Activated CD8-positive, alpha-beta memory T cell treated with anti-CD3 and anti-CD28 coated beads for 48 hours (primary cell): ENCODE data around the gene KCTD19.
A peak's percentile ranks its signal among the peaks of the same experiment; 100 is the strongest.
"Not testable (repeated sequence)": the region's sequence is repeated elsewhere in the genome, so short reads cannot be mapped to it uniquely, and the experiment has no call there.

Source experiments
- DNase-seq, 3 experiments: peaks; one replicate each; pipeline ENCODE4 v3.0.0-alpha.2; 2020; ENCODE audit warnings: low read depth in 2 of 3, low spot score in 2 of 3

The KCTD19 gene

GRCh38 chr16:67326472-67327309, at the start of gene KCTD19, which contains the start of gene LRRC36:
KCTD19 (minus strand) TSS chr16:67326741; CDS start chr16:67326707, 34 bp downstream.
LRRC36 (plus strand) TSS chr16:67326815; CDS start chr16:67326863, 48 bp downstream.
- peak; percentile 67 to 78 (median 69) for DNase-seq

GRCh38 chr16:67376012-67376411, 49.5 kb upstream of the KCTD19 start:
- DNase-seq, result not testable (repeated sequence)

DNA sequence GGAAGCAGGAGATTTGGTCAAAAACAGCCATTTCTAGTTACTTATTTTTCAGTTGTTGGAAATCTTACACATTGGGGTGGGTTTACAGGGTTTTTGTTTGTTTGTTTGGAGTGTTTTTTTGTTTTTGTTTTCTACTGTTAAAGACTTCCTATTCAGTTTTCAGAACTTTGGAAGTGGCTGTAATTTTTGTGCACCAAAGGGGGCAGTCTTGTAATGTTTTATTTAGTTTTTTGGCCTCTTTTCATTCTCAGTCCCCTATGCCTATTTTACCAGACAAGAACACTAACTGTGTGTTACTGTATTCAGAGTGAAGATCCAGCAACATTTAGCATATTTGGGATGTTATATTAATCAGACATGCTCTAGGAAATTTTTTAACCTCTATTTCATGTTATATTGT, 46.1 kb upstream of the KCTD19 start:
- DNase-seq, result no peak

GRCh38 chr16:67370661-67371060, 44.1 kb upstream of the KCTD19 start:
- no peak for DNase-seq

DNA sequence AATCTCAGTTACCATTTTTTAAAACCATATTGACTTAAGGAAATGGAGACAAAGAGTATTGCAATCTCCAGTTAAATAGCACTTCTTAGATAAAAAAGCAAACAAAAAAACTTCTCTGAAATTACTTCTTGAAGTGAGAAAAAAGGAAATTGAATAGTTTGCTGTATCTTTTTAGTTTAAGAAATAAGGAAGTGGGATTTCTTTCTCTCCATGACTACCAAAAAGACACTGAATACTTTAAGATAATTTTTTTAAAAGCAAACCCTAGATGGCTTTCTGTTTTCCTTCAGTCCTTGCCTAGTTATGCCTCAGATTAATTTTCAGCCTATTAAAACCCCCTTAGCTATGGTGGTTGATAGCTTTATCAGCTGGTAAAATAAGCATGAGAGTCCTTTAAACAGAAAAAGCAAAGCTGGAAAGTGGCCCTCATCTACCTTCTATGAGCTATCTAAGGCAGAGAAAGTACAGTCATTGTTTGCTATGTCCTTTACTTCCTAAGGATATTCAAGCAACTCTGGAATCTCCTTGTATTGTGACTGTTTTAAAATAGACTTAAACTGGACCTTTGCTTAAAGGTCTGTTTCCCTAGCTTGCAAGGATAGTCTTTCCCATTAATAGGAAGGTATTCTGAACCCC, 38.2 kb upstream of the KCTD19 start:
- no peak for DNase-seq

DNA sequence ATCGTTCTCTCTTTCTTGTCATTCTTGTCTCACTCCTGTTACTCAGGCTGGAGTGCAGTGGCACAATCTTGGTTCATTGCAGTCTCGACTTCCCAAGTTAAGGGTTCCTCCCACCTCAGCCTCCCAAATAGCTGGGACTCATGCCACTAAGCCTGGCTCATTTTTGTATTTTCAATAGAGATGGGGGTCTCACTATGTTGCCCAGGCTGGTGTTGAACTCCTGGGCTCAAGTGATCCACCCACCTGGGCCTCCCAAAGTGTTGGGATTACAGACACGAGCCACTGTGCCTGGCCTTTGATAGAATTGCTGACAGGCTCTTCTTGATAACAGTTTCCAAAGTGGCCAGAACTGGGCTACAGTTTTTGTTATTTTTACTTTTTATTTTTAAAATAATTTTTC, 34.5 kb upstream of the KCTD19 start:
- no peak for DNase-seq

GRCh38 chr16:67359540-67360269, 33.2 kb upstream of the KCTD19 start:
- DNase-seq, result not testable (repeated sequence)

DNA sequence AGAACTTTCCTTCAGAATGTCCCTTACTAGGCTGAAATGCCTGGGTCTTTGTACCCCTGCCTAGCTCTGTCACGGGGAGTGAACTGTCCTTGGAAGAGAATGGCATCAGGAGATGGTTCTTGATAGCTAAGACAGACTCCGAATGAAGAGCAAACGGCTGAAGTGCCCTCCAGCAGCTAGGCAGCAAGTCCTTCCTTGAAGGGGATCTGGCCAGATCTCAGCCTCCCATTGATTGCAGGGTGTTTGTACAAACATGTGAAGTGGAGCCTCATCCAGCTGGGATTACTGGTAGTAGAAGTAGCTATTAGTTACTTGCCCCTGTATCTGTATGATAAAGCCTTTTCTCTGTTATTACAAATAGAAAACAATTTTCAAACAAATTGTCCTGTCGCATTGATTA, 31.0 kb upstream of the KCTD19 start:
- no peak for DNase-seq

- DNase-seq, result no peak
Observed at GRCh38 chr16:67356396-67356795, 29.9 kb upstream of the KCTD19 start.

DNA sequence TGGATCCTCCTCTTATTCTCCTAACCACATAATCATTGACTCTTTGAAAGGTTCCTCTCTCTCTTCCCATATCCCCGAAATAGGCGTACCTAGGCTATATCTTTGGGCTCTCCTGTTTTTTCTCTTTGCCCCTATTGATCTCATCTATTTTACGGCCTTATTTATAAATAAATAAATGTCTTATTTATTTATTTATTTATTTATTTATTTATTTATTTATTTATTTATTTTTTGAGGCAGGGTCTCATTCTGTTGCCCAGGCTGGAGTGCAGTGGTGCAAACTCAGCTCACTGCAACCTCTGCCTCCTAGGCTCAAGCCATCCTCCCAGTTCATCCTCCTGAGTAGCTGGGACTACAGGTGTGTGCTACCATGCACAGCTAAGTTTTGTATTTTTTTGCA, 25.9 kb upstream of the KCTD19 start:
- DNase-seq, result not testable (repeated sequence)

DNA sequence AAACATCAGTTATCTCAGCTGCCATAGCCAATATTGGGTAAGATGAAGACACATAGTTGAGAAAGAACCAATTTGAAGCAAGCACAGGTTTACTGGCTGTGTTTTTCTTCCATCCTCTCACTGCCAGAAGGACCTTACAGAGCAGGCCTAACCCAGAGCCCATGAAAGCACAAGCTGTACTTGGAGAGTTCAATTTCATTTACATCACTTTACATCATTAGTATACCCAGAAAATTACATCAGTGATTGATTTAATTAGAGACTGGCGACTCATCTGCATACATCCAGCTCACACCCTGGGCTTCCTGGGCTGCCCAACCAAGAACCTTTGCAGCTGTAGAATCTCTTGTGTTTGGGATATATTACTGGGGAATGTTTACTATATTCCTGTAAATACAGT, 23.8 kb upstream of the KCTD19 start:
- no peak for DNase-seq

DNA sequence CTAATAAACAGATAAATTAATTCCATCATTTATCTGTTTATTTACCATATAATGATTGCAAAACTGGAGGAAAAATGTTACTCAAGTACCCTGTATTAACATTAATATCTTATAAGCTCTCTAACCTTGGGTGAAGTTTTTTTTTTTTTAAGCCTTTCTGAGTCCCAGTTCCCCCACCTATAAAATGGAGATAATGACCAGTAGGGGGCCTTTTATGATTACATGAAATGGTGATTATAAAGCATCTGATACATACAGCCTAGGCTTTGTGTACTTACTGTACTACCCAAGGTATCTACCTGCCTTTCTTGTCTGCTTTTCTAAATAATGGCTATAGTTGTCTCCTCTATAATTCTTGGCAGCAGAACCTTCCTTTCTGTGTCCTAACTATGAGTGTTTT, 22.6 kb upstream of the KCTD19 start:
- no peak for DNase-seq

DNA sequence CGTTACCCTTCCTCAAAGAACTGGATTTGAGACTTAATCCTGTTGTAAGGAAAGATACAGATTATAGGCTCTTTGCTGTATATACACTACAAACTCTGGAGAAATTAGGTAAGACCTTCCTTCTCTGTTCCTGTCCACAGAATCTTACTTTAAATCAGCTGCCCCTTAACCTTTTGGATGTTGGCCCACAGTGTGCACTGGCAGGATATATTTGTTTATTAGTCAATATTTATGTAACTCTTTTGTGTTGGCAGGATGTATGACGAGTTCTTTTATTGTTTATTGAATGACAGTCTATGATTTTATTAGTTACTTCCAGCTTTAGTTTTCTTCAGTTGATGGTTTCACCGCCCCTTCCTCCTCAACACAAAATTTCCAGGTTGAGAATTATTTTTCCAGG, 19.8 kb upstream of the KCTD19 start:
- no peak for DNase-seq

DNA sequence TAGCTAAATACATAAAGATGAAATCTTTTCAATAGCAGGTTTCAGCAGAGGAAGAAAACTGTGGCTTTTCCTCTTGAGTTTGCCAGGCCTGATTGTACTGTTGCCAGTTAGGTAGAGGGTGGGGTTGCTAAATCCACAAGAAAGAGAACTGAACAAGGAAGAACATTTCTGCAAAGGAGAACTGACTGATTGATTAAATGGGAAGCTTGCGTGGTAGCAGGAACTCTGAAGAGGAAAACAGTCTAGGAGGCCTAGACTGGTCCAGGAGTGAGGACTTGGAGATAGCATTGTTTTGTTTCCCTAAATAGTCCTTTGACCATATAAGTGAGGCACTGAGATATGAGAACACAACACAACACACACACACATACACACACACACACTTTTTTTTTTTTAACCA, 18.9 kb upstream of the KCTD19 start:
- no peak for DNase-seq

- DNase-seq, result no peak
Observed at GRCh38 chr16:67342616-67343015, 16.1 kb upstream of the KCTD19 start.

- DNase-seq, result no peak
Observed at GRCh38 chr16:67341250-67341649, 14.7 kb upstream of the KCTD19 start.

DNA sequence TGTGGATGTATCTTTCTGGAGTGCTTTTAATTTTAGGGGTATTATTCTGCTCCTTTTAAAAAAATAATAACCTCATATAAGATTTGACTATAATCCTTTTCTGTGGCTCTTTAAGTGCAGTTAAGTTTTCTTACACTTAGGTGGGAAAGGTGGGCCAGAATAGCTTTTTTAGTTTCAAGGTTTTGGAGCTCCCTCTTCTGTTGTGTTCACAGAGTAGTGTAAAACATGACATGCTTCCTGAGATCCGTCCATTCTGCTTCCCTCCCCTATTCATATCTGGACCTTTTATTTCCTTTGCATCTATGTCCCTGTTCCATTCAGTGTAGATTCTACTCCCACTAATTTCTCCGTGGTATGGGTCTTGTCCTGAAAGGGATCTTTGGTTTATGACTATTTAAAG, 12.9 kb upstream of the KCTD19 start:
- no peak for DNase-seq

GRCh38 chr16:67336648-67337047, 10.1 kb upstream of the KCTD19 start:
- no peak for DNase-seq

DNA sequence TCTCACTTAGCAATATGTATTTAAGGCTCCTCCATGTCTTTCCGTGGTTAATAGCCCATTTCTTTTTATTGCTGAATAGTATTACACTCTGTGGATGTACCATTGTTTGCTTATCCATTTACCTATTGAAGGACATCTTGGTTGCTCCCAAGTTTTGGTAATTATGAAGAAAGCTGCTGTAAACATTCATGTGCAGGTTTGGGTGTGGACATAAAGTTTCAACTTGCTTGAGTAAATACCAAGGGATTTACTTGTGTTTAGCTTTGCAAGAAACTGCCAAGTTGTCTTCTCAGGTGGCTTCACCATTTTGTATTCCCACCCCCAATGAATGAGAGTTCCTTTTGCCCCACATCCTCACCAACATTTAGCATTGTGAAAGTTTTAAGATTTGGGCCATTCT, 9.6 kb upstream of the KCTD19 start:
- no peak for DNase-seq

DNA sequence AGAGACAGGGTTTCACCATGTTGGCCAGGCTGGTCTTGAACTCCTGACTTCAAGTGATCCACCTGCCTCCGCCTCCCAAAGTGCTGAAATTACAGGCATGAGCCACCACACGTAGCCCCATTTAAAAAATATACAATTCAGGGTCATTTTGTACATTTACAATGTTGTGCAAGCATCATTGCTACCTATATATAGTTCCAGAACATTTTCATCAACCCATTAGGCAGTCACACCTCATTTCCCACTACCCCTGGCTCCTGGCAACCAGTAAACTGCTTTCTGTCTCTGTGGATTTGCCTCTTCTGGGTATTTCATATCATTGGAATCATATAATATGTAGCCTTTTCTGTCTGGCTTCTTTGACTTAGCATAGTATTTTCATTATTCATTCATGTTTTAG, 6.8 kb upstream of the KCTD19 start:
- DNase-seq, result no peak

DNA sequence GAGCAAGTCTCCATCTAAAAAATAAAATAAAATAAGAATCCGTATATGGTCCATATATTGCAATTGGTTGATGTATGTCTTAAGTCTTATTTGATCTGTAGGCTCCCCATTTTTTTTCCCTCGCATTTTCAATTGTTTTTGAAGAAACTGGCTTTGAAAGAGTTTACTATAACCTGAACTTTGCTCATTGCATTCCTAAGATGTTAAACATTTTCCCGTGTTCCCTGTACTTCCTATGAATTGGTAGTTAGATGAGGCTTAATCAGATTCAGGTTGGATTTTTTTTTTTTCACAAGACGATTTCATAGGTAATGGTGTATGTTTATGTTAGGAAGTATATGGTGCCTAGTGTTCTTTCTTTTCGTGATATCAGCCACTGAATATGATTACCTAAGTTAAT, 3.4 kb upstream of the KCTD19 start:
- no peak for DNase-seq

DNA sequence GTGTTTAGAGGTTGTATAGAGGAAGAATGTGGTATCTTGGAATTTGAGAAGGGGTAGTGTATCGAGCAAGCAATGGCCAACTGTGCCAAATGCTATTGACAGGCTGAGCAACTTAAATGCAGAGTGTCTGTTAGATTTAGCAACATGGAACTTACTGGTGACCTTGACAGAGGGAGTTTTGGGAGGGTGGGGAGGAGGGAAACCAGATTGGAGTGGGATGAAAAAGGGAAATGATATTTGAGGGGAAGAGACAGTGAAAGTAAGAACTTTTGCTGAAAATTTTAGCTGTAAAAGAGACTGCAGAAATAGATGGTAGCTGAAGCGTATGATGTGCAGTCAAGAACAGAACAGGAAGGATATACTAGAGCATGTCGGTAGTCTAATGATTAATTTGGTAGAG, 1.2 kb upstream of the KCTD19 start:
- DNase-seq, result no peak
